ENCODE results near the gene MYBPC2.
"Not testable (repeated sequence)": the region's sequence is repeated elsewhere in the genome, so short reads cannot be mapped to it uniquely, and the experiment has no call there.

The MYBPC2 gene

DNA sequence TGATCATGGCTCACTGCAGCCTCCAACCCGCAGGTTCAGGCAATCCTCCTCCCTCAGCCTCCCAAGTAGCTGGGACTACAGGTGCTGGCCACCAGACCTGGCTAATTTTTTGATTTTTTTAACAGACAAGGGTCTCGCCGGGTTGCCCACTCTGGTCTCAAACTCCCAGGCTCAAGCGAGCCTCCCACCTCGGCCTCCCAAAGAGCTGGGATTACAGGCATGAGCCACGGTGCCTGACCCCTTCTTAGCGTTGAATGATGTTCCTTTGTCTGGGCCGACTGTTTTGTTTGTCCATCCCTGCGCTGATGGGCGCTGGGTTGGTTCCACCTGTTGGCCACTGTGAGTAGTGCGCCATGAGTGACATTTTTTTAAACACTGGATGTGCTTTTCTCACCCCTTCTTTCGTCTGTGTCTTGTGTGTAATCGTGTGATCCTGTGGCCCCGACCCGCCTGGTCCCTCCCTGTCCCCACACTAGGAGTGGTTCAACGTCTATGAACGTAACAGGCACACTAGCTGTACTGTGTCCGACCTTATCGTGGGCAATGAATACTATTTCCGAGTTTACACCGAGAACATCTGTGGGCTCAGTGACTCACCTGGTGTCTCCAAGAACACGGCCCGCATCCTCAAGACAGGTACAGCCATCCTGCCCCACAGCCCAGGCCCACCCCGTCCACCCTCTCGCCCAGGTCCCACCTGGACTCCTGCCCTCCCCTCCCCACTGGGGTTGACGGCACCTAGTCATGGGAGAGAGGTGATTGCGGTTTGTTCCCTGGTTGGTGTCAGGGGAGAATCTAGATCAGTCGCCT, 28.6 kb downstream of the MYBPC2 start:
- peak; percentile 80 for DNase-seq

DNA sequence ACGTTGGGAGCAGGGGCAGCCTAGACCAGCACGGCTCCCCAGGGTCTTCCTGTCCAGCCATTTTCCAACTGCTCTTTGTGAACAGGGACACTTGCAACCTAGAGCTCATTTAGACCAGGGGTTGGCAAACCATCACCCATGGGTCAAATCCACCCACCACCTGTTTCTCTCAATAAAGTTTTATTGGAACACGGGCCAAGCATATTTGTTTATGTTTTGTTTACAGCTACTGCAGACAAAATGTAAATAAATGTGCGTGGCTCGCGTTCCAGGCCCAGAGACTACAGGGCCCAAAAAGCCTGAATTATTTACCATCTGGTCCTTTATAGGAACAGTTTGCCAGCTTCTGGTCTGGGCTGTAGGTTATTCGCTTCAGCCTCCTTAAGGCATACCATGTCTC, 30.3 kb downstream of the MYBPC2 start:
- DNase-seq, result no peak

DNA sequence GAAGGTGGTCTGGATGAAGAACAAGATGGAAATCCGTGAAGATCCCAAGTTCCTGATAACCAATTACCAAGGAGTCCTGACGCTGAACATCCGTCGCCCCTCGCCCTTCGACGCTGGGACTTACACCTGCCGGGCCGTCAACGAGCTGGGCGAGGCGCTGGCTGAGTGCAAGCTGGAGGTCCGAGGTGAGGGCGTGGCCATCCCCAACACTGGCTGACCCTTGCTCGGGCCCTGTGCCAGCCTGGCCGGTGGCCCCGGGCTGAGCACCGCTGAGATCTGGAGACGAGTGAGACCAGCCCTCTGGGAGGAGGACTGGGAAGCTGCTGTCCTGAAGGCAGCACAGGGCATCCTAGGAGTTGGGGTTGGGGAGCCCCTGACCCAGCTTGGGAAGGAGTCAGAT, 31.7 kb downstream of the MYBPC2 start:
- no peak for DNase-seq

DNA sequence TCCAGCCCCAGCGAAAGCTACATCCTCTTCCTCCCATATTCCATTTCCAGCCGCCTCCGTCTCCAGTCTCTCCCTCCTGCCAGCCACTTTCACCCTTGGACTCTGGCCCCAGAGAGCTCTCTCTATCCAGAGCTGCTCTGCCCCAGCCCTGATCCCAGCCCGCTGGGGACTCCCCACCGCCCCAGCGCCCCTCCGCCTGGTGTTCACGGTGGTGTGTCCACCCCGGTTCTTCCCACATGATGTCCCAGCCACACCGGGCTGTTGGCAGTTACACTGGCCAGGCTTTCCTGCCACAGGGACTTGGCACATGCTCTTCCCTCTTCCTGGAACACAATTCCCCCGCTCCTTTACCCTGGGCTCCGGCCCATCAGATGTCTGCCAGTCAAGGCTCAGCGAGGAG, 32.3 kb downstream of the MYBPC2 start:
- no peak for DNase-seq

DNA sequence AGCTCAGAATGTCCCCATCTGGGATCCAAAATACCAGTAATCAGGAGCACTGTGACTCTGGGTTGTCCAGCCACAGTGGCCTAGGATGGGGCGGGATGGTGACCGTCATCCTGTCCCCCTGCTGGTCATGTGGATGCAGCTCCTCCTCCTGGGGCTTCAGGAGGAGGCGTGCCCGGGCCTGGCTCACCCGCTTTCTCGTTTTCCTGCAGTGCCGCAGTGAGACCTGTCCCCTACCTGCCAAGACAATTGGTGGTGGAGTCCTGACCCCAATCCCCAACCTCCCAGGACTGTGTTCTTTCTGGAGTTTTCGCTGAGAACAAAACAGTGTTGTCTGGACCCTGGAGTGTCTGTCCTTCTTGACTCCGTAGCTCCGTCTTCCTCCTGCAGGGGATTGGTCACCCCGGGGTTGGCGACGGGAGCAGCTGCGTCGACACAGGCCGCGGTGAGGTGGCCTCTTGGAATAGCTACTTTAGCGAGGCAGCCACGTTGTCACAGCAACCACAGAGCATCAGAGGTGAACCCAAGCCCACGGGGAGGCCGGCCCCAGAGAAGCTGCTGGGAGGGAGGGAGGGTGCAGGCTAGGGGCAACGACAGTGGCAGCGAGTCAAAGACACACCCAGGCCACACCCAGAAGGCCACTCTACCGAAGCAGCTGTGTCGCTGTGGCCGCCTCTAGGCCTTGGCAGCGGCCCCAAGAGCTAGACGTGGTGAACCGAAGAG, 33.5 kb downstream of the MYBPC2 start:
- DNase-seq, result peak; percentile 86

DNA sequence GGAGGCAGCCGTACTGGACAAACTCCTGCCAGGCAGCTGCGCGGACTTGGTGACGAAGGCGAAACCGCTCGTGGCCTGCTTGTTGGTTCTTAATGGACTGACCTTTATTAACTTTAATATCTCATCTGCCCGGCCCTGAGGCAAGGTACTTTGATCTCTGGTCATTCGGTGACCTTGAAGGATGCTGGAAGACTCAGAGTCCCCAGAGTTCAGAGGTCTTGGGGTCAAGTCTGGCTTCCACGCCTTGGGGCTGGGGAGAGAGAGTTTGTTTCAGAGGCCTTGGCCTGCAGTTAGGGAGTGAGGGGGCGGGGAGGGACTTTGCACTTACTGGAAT, 34.0 kb downstream of the MYBPC2 start:
- no peak for DNase-seq

DNA sequence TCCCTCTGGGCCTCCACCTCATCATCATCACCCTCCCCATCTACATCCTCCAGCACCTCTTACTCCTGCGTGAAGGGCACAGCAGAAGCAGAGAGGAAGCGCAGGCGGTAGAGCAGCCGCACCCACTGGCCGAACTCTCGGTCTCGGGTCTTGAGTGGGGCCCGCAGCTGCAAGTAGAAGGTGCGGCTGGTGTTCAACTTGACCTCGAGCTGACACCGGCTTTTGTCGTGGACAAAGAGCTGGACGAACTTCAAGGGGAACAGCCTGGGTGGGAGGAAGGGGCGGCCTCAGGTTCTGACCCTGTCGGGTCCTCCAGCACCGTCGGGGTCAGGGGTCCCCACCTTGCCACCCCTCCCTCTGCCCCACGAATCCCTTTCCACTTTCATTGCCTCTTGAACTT, 34.9 kb downstream of the MYBPC2 start:
- DNase-seq, result no peak

DNA sequence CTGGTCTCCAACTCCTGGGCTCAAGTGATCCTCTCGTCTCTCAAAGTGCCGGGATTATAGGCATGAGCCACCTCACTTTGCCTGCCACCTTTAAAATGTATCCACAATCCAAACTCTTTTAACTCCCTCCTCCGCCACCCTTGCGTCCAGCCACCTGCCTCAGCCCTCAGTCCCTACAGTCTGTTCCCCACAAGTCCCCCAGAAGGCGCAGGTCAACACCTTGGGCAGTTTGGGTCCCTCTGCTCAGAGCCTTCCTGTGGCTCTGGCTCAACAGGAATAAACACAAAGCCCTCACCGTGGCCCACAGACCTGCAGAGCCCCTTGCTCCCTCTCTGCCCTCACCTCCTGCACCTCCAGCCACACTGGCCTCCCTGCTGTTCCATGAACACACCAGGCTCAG, 36.1 kb downstream of the MYBPC2 start:
- no peak for DNase-seq

DNA sequence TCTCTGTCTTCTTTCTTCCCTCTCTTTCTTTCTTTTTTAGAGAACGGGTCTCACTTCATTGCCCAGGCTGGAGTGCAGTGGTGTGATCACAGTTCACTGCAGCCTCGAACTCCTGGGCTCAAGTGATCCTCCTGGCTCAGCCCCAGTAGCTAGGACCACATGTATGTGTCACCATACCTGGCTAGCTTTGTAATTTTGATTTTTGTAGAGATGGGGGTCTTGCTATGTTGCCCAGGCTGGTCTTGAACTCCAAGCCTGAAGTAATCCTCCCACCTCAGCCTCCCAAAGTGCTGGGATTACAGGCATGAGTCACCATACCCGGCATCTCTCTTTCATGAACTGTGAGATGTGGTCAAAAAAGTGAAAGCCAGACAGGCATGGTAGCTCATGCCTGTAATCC, 40.6 kb downstream of the MYBPC2 start:
- DNase-seq, result not testable (repeated sequence)

DNA sequence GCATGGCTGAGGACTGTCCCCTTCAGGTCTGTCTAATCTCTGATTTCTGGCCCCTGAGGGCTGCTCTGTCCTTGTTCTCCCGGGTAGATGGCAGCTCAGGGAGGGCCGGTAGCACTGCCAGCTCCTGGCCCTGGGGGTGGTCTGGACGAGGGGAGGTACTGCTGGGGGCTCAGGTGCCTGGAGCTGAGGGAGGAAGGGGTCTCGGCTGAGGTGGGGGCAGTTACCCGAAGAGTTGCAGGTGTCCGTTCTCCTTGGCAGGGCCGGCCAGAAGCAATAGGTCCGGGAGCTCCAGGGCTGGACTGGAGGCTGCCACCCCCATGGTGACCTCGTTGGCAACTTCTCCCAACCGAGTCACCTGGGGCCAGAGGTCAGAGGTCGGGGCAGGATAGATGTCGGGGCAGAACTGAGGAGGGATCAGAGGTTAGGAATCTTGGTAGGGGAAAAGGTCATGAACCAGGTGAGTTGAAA, 42.4 kb downstream of the MYBPC2 start:
- no peak for DNase-seq

DNA sequence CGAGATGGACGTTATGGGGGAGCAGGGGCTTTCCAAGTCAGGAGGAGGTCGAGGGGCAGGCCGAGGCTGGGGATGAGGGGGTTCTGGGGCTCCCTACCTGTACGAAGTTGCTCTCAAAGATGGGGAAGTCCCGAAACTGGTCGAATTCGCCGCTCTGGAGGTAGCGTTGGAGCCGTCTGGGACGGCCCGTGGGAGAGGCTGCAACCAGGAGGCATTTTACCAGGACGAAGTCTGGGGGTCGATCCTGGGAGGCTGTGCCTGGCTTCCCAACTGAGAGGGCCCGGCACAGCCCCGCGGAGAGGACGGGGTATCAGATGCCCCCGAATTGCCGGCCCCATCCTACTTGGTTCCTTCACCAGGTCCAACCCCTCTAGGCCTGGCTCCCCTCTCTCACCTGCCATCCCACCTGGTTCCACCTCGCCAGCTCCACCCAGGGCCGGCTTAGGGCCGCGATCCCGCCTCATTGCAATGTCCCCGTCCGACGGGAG, 43.1 kb downstream of the MYBPC2 start:
- DNase-seq, result no peak

DNA sequence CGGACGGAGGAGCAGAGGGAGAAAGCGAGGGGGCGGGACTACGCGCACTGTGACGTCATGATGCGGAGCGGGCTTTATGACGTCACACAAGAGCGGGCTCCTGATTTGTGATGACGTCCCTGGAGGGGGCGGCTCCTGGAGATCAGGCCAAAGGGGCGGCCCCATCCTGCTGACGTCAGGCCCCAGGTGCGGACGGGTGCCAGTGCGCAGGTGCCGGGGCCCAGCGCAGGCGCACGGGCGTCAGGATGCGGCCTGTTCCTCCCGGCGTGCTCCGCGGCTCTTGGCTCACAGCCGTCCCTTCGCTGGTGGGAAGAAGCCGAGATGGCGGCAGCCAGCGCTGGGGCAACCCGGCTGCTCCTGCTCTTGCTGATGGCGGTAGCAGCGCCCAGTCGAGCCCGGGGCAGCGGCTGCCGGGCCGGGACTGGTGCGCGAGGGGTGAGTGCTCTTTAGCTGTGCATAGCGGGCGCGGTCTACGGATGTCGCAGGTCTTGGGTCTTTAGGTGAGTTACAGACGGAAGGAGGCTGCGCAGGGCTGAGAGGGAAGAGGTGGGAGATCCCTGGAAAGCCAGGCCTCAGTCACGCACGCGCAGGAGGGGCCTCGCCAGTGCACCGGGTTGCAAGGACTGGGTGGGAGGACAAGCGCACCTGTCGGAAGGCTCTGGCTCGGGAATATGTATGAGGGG, 43.7 kb downstream of the MYBPC2 start, which contains the start of the genes EMC10 and GARIN5A:
Gene EMC10 (plus strand): TSS at position 284 of the 683 bp plus-strand sequence. CDS start 38 bp downstream, at position 322.
Gene GARIN5A (minus strand): TSS at position 625 of the 683 bp plus-strand sequence. CDS start 460 bp downstream, at position 165.
- peak; percentile 97 for DNase-seq

DNA sequence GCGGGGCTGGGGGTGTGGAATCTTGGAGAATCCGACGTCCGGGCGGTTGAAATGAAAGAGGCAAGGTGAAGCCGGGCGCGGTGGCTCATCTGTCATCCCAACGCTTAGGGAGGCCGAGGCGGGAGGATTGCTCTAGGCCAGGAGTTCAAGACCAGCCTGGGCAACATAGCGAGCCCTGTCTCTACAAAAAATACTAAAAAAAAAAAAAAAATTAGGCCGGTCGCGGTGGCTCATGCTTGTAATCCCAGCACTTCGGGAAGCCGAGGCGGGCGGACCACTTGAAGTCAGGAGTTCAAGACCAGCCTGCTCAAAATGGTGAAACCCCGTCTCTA, 44.2 kb downstream of the MYBPC2 start:
- no peak for DNase-seq

DNA sequence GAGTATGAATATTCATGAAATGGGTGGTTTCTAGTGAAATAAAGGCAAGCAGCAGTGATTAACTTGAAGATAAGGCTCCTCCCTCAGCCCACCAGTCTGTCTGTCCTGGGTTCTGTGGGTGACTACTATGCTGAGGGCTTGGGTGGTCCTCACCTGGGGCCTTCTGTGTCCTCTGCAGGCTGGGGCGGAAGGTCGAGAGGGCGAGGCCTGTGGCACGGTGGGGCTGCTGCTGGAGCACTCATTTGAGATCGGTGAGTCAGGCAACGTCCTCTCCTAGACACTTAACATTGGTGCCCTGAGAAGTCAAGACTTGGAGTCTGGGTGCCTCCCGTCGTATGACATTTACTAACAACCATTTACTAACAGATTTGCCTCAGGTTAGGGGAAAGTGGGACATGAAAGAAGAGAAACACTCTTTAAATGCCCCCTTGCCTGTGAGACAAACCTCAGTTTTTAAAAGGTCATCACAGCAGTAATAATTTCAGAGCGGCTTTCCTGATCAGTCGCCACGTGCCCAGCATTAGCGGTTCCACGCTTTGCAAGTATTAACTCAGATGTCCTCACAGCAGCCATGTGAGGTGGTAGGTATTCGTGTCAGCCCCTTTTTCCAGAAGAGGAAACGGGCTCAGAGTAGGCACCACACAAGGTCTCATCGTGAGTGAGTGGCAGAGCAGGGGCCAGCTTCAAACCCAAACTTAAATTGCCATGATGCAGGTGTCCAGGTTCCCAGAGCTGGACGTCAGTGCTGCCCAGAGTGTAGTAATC, 45.2 kb downstream of the MYBPC2 start:
- DNase-seq, result no peak

DNA sequence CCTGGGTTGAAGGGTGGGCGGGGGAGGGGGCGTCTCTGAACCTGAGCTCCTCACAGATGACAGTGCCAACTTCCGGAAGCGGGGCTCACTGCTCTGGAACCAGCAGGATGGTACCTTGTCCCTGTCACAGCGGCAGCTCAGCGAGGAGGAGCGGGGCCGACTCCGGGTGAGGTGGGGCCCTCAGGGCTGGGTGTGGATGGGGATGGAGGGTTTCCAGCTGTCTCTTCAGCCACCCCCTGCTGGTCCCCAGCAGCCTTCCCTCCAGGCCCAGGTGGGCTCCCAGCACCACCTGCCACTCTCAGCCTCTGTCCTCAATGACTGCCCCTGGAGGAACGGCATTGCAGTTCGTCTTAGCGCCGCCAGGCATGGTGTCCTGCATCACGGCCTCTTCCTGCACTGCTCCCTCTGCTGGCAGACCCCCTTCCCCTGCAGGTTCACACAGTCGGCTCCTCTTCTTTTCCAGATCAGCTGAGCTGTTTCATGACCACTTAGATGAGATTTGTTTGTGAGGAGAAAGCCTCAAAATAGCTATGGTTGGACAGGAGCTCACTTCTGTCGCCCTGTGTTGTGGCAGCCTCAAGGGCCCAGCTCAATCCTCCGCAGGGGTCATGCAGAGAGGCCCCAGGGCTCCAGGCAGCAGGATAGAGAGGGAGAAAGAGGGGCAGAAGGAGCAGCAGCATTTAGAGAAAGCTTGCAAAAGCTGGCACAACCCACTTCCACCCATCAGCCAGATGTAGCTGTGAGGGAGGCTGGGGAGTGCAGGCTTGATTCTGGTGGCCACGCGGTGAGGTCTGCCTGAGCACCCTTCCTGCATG, 46.4 kb downstream of the MYBPC2 start:
- DNase-seq, result peak; percentile 82

DNA sequence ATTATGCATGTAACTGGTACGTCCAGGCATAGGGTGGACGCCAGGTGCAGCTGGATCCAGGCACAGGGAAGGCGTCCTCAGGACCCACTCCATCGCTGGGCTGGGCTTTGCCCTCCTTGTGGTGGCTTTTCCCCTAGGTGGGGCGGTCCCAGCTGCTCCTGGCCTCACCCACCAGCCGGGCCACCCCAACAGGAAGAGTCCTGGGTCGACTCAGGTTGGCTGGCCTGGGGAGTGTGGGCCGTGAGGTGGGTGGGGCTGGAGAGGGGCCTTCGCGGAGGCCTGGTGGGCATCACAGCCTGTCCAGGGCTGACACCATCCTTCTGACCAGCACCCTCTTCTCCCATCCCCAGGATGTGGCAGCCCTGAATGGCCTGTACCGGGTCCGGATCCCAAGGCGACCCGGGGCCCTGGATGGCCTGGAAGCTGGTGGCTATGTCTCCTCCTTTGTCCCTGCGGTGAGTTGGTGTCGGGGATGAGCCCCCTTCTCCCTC, 47.1 kb downstream of the MYBPC2 start:
- DNase-seq, result no peak

DNA sequence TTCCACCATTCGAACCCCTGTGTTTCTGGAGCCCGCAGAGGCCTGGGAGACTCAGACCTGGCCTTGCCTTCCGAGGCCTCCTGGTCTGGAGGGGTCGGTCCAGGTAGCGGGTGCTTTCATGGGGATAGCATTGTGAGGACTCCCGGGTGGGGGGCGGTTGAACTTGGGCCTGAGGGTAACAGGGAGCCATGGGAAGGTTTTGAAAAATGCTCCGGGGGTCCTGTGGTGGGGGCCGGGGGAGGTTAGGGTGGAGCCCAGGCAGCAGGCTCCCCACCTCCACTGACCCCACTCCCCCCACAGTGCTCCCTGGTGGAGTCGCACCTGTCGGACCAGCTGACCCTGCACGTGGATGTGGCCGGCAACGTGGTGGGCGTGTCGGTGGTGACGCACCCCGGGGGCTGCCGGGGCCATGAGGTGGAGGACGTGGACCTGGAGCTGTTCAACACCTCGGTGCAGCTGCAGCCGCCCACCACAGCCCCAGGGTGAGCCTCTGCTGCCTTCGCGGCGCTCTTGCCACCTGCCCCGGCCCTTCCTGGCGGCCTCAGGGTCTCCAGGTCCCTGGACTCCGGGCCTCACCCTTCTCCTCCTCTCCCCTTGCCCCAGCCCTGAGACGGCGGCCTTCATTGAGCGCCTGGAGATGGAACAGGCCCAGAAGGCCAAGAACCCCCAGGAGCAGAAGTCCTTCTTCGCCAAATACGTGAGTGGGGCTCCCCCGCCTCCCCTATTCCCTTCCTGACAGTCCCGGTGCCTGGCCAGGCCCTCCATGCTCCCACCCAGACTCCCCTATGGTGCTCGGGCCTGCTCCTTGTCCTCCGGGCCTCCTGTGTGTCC, 47.8 kb downstream of the MYBPC2 start:
- DNase-seq, result no peak

DNA sequence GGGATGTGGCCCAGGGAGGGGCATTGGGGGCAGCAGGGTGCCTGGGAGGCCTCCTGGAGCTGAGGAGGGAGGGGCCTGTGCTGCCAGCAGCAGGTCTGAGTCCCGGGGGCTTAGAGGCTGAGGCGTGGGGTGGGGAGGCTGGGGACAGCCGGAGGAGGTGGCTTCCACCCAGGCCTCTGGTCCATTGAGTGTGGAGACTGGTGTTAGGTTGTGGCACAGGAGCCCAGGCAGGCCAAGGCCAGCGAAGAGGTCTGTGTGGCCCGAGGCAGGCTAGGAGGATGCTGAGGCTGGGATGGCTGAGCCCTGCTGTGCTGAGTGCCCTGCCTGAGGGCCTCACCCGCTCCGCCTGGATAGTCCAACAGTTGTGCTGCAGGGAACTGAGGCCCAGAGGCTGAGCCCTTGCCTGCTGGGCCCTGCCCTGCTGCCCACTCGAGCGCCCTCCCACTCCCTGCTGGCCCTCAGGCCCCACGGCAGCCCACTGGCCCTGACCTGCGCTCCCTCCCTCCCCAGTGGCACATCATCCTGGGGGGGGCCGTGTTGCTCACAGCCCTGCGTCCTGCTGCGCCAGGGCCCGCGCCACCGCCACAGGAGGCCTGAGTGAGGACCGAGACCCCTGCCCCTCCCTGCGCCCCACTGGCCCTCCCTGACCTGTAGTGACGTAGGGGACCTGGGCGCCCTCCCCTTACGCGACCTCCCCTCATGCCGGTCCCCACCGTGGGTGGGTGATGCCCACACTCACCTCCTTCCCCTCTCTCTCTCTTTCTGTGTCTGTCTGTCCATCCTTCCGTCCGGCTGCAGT, 48.9 kb downstream of the MYBPC2 start:
- no peak for DNase-seq

DNA sequence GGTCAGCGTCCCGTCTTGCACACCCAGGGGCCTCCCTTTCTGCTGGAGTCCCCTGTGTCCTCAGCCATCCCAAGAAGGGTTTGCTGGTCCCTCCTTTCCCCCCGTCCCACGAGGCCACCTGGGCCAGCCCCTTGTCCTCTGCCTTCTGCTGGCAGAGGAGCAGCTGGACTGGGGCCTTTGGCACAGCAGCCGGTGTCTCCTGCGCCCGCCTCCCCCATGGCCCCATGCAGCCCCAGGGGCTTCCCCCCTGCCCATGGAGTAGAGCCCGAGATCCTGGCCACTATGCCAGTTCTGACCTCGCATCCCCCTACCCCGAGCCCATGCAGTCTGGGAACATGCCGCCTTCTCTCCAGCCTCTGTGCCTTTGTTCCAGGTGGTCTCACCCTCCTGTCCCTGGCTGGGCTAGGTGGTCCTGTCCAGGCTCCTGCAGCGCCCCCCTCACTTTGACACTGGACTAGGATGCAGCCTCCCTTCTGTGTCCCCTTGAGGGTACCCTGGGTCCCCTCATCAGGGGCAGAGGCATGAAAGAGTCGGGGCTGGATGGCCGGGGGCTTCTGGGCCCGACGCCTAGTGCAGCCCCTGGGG, 49.7 kb downstream of the MYBPC2 start:
- no peak for DNase-seq

DNA sequence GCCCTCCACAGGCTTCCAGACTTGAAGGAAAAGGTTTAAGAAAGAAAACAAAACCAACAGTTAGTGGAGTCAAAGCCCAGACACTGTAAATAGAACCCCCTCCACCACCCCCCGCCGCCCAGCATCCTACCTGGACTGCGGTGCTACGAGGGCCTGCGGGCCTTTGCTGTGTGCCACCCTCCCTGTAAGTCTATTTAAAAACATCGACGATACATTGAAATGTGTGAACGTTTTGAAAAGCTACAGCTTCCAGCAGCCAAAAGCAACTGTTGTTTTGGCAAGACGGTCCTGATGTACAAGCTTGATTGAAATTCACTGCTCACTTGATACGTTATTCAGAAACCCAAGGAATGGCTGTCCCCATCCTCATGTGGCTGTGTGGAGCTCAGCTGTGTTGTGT, 50.2 kb downstream of the MYBPC2 start:
- no peak for DNase-seq
